ENCODE measurements around the gene HOATZ. TPM values are rescaled to one million over a fixed set of nuclear protein-coding genes. Genes with fewer than 3 reads are reported as not detected.

HOATZ gene
- total RNA-seq, 3 donors from 2014 or later, result not detected

GRCh38 chr11:111530091-111530490 lies 15.5 kb downstream of the HOATZ start:
- no peak for DNase-seq
- ATAC-seq, result no peak
- H3K4me3 Mint-ChIP-seq, result no peak overlapping the region
- H3K4me1 Mint-ChIP-seq (ENCODE audit: low read depth), result peaks cover 31% of the 10 kb centered on the region
- H3K36me3 Mint-ChIP-seq (ENCODE audit: insufficient read depth), result no peaks in the 10 kb centered on the region
- no peaks in the 10 kb centered on the region for H3K9me3 Mint-ChIP-seq
- H3K27me3 Mint-ChIP-seq (ENCODE audit: low read depth), result peaks cover 16% of the 10 kb centered on the region

- Mint-ChIP-seq H3K4me3 (no peak overlapping the region), H3K9me3 (no peaks in the 10 kb centered on the region), H3K4me1 (ENCODE audit: low read depth) (peaks cover 27% of the 10 kb centered on the region), H3K36me3 (ENCODE audit: insufficient read depth) (no peaks in the 10 kb centered on the region), H3K27me3 (ENCODE audit: low read depth) (peaks cover 18% of the 10 kb centered on the region)
- DNase-seq, result no peak
- peak; percentile 25 to 29 for ATAC-seq
Observed at GRCh38 chr11:111531136-111531535, 16.6 kb downstream of the HOATZ start.

DNA sequence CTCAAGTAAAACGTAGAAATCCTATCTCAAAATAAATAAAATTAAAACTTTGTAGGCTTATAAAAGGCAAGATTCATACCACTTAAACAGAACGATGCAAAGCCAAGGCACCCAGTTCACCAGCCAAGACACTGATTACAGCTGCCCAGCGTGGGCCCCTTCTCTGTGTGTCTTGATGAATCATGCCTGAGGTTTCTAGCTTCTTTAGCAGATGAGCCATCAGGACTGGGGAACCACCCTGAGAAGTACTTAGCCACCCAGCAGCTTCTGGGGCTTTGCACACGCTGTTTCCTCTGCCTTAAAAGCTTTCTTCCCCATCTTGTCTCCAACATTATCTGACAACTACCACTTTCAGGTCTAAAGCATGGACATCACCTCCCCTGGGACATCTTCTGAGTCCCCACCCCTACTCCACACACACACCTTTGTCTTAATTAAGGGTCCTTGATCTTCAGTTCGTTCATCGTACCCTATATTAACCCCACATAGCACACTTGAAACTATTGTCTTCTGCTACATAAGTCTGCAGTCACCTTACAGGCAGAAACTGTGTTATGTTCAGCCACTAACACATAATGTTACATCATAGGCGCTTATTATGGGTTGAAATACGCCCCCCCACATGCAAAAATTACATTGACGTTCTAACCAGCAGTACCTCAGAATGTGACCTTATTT lies 17.2 kb downstream of the HOATZ start:
- H3K4me3 Mint-ChIP-seq, result no peak overlapping the region
- H3K9me3 Mint-ChIP-seq, result no peaks in the 10 kb centered on the region
- peaks cover 22% of the 10 kb centered on the region for H3K27me3 Mint-ChIP-seq (ENCODE audit: low read depth)
- peak; percentile 38 for DNase-seq
- ATAC-seq, result peak; percentile 97
- no peaks in the 10 kb centered on the region for H3K36me3 Mint-ChIP-seq (ENCODE audit: insufficient read depth)
- H3K4me1 Mint-ChIP-seq (ENCODE audit: low read depth), result peaks cover 23% of the 10 kb centered on the region

DNA sequence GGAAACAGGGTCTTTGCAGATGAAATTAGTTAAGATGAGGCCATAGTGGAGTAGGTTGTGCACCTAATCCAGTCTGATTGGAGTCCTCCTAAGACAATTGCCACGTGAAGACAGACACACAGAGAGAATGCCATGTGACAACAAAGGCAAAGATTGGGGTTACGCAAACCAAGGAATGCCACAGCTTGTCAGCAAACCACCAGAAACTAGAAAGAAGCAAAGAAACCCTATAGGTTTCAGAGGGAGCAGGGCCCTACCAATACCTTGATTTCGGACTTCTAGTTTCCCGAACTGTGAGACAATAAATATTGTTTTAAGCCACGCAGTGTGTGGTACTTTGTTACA lies 17.8 kb downstream of the HOATZ start:
- H3K4me1 Mint-ChIP-seq (ENCODE audit: low read depth), result peaks cover 21% of the 10 kb centered on the region
- H3K36me3 Mint-ChIP-seq (ENCODE audit: insufficient read depth), result no peaks in the 10 kb centered on the region
- DNase-seq (no peak), ATAC-seq (peak in 1 of 2 donors; percentile 6)
- H3K4me3 Mint-ChIP-seq, result no peak overlapping the region
- H3K9me3 Mint-ChIP-seq, result no peaks in the 10 kb centered on the region
- peaks cover 27% of the 10 kb centered on the region for H3K27me3 Mint-ChIP-seq (ENCODE audit: low read depth)

DNA sequence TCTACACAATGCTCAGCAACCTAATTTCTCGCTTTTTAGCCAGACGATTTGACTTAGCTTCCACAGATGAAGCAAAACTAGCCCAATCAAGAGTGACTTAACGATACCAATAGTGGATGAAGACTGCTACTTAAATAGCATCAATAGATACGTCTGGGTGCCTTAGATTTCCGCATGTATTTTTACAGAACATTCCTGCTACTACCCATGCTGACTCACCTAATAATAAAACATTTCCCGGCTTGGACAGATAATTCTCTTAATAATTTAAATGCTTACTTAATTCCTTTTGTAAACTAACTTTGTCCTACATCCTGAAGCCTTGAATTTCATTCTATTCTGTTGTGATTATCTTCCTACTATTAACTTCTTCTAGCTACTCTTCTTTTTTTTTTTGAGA lies 20.7 kb downstream of the HOATZ start:
- H3K4me1 Mint-ChIP-seq (ENCODE audit: low read depth), result peaks cover 17% of the 10 kb centered on the region
- no peaks in the 10 kb centered on the region for H3K36me3 Mint-ChIP-seq (ENCODE audit: insufficient read depth)
- no peaks in the 10 kb centered on the region for H3K9me3 Mint-ChIP-seq
- peaks cover 53% of the 10 kb centered on the region for H3K27me3 Mint-ChIP-seq (ENCODE audit: low read depth)
- DNase-seq (no peak), ATAC-seq (no peak)
- no peak overlapping the region for H3K4me3 Mint-ChIP-seq

DNA sequence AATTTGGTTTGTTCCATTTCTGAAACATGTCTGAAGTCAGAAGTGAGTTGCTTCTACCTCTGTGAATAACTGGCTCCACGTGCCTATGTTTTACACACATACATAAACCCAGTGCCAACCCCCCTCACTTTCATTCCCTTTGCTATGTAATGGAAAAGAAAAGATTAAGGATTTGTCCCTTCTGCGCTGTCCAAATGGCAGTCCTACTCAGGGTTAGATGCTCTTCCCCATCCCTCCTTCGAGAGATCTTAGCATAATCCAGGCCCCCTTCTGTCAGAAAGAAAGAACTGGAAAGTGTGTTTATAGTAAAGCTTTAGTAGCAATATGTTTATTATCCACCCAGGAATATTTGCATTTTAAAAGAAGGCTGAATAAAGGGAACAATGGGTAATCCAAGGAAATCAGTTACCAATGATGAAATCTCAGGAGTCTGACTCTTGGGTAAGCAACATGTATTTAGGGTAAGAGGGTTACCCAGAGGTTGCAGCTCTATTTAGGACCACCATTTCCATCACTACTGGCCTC lies 22.8 kb downstream of the HOATZ start:
- H3K9me3 Mint-ChIP-seq, result no peaks in the 10 kb centered on the region
- DNase-seq, result no peak
- no peaks in the 10 kb centered on the region for H3K36me3 Mint-ChIP-seq (ENCODE audit: insufficient read depth)
- no peak for ATAC-seq
- no peak overlapping the region for H3K4me3 Mint-ChIP-seq
- peaks cover 18% of the 10 kb centered on the region for H3K4me1 Mint-ChIP-seq (ENCODE audit: low read depth)
- peaks cover 64% of the 10 kb centered on the region for H3K27me3 Mint-ChIP-seq (ENCODE audit: low read depth)

- DNase-seq (no peak), ATAC-seq (peak; percentile 19 to 36)
- peaks cover 73% of the 10 kb centered on the region for H3K27me3 Mint-ChIP-seq (ENCODE audit: low read depth)
- H3K36me3 Mint-ChIP-seq (ENCODE audit: insufficient read depth), result no peaks in the 10 kb centered on the region
- H3K4me3 Mint-ChIP-seq, result no peak overlapping the region
- peaks cover 20% of the 10 kb centered on the region for H3K4me1 Mint-ChIP-seq (ENCODE audit: low read depth)
- H3K9me3 Mint-ChIP-seq, result no peaks in the 10 kb centered on the region
Observed at GRCh38 chr11:111538407-111539114, 24.0 kb downstream of the HOATZ start.

- Mint-ChIP-seq H3K9me3 (no peaks in the 10 kb centered on the region), H3K4me3 (peak overlapping the region; percentile 11), H3K4me1 (ENCODE audit: low read depth) (peaks cover 20% of the 10 kb centered on the region), H3K36me3 (ENCODE audit: insufficient read depth) (no peaks in the 10 kb centered on the region), H3K27me3 (ENCODE audit: low read depth) (peaks cover 75% of the 10 kb centered on the region)
- DNase-seq (peak; percentile 28), ATAC-seq (peak; percentile 23 to 44)
Observed at GRCh38 chr11:111539426-111540113, 25.0 kb downstream of the HOATZ start.

DNA sequence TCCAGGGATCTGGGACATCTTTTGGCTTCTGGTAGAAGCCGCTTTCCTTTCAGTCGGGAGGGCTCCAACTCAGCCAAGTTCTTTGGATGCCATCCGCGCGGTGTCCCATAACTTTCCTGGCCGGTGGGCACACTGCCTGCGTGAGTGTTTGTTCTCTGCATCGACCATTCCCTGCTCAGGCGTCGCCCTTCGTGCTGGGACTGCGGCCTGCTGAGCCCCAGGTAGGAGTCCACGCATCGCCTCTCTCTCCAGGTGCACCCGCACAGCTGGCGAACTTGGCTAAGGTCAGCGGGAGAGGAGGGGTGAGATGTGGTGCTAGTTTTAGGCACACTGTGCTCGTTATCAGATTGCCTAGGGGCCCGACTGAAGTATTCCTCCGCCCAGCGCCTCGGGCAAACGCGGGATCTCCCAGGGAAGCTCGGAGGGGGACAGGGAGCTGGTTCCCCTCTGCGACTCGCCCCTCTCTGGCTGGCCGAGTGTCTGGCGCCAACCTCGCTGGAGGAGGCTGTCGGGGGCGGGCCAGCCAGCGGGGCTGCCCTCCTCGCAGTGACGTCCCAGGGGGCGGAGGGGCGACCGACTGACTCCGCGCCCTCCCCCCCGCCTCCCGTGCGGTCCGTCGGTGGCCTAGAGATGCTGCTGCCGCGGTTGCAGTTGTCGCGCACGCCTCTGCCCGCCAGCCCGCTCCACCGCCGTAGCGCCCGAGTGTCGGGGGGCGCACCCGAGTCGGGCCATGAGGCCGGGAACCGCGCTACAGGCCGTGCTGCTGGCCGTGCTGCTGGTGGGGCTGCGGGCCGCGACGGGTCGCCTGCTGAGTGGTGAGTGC lies 25.7 kb downstream of the HOATZ start, which contains the start of gene LAYN:
Gene LAYN (plus strand): TSS at position 607 of the 823 bp plus-strand sequence. CDS start 124 bp downstream, at position 731.
- H3K27me3 Mint-ChIP-seq (ENCODE audit: low read depth), result peaks cover 71% of the 10 kb centered on the region
- peaks cover 20% of the 10 kb centered on the region for H3K4me1 Mint-ChIP-seq (ENCODE audit: low read depth)
- DNase-seq (peak; percentile 28), ATAC-seq (peak; percentile 61 to 68)
- no peaks in the 10 kb centered on the region for H3K9me3 Mint-ChIP-seq
- no peaks in the 10 kb centered on the region for H3K36me3 Mint-ChIP-seq (ENCODE audit: insufficient read depth)
- H3K4me3 Mint-ChIP-seq, result peak within 1 kb of the TSS; percentile 71

GRCh38 chr11:111540937-111541253 lies 26.3 kb downstream of the HOATZ start:
- H3K9me3 Mint-ChIP-seq, result no peaks in the 10 kb centered on the region
- H3K4me1 Mint-ChIP-seq (ENCODE audit: low read depth), result peaks cover 20% of the 10 kb centered on the region
- DNase-seq (no peak), ATAC-seq (peak; percentile 22 to 27)
- peak overlapping the region; percentile 34 for H3K4me3 Mint-ChIP-seq
- H3K27me3 Mint-ChIP-seq (ENCODE audit: low read depth), result peaks cover 71% of the 10 kb centered on the region
- H3K36me3 Mint-ChIP-seq (ENCODE audit: insufficient read depth), result no peaks in the 10 kb centered on the region

- H3K27me3 Mint-ChIP-seq (ENCODE audit: low read depth), result peaks cover 67% of the 10 kb centered on the region
- DNase-seq (no peak), ATAC-seq (peak; percentile 8 to 20)
- peaks cover 20% of the 10 kb centered on the region for H3K4me1 Mint-ChIP-seq (ENCODE audit: low read depth)
- H3K9me3 Mint-ChIP-seq, result no peaks in the 10 kb centered on the region
- H3K36me3 Mint-ChIP-seq (ENCODE audit: insufficient read depth), result no peaks in the 10 kb centered on the region
- H3K4me3 Mint-ChIP-seq, result peak overlapping the region; percentile 71
Observed at GRCh38 chr11:111541254-111542061, 26.9 kb downstream of the HOATZ start.

GRCh38 chr11:111542606-111543275 lies 28.2 kb downstream of the HOATZ start:
- no peak for DNase-seq
- H3K9me3 Mint-ChIP-seq, result no peaks in the 10 kb centered on the region
- H3K4me1 Mint-ChIP-seq (ENCODE audit: low read depth), result peaks cover 20% of the 10 kb centered on the region
- peaks cover 54% of the 10 kb centered on the region for H3K27me3 Mint-ChIP-seq (ENCODE audit: low read depth)
- no peak for ATAC-seq
- H3K36me3 Mint-ChIP-seq (ENCODE audit: insufficient read depth), result no peaks in the 10 kb centered on the region
- H3K4me3 Mint-ChIP-seq, result no peak overlapping the region

GRCh38 chr11:111548525-111548924 lies 33.9 kb downstream of the HOATZ start:
- Mint-ChIP-seq H3K36me3 (ENCODE audit: insufficient read depth) (no peaks in the 10 kb centered on the region), H3K27me3 (ENCODE audit: low read depth) (peaks cover 19% of the 10 kb centered on the region), H3K4me3 (no peak overlapping the region)

More at GRCh38 chr11:111548525-111548924, 33.9 kb downstream of the HOATZ start:
- Mint-ChIP-seq H3K4me1 (ENCODE audit: low read depth) (no peaks in the 10 kb centered on the region), H3K9me3 (no peaks in the 10 kb centered on the region)
- no peak for ATAC-seq
- no peak for DNase-seq

Measured in activated T-cell treated with anti-CD3 and anti-CD28 coated beads, Interleukin-2, amount 50 U/mL, for 4 hours (primary cell).